Mucosa of rectum (tissue), 2 donors: Measurements from ENCODE around the gene PTPN14.

Source experiments
- H3K27ac ChIP-seq, 2 donors: one replicate each; pipeline ENCODE4 v1.7.0; 2013; ENCODE audit warnings: inconsistent platforms in 2 of 2, low read depth in 2 of 2, low read length in 2 of 2
- H3K27me3 ChIP-seq, 2 donors: one replicate each; pipeline ENCODE4 v1.7.0; 2013; ENCODE audit warnings: low read length in 2 of 2; ENCODE audit not compliant: control insufficient read depth in 2 of 2, insufficient read depth in 2 of 2
- H3K36me3 ChIP-seq, 2 donors: one replicate each; pipeline ENCODE4 v1.7.0; 2013; ENCODE audit warnings: low read length in 2 of 2; ENCODE audit not compliant: control insufficient read depth in 2 of 2, insufficient read depth in 2 of 2
- H3K4me1 ChIP-seq, 2 donors: one replicate each; pipeline ENCODE4 v1.7.0; 2013; ENCODE audit warnings: low read length in 2 of 2, mild to moderate bottlenecking in 1 of 2; ENCODE audit not compliant: control insufficient read depth in 2 of 2, insufficient read depth in 2 of 2
- H3K4me3 ChIP-seq, 2 donors: one replicate each; pipeline ENCODE4 v1.7.0; 2013; ENCODE audit warnings: low read length in 2 of 2
- H3K9ac ChIP-seq, 2 donors: one replicate each; pipeline ENCODE4 v1.7.0; 2013; ENCODE audit warnings: low read length in 2 of 2, low read depth in 1 of 2, mild to moderate bottlenecking in 1 of 2
- H3K9me3 ChIP-seq, 2 donors: one replicate each; pipeline ENCODE4 v1.7.0; 2013; ENCODE audit warnings: low read length in 2 of 2; ENCODE audit not compliant: control insufficient read depth in 2 of 2
- donor health status: healthy.
- donor health status: Normal muscosa, but diverticular disease.

The PTPN14 gene

DNA sequence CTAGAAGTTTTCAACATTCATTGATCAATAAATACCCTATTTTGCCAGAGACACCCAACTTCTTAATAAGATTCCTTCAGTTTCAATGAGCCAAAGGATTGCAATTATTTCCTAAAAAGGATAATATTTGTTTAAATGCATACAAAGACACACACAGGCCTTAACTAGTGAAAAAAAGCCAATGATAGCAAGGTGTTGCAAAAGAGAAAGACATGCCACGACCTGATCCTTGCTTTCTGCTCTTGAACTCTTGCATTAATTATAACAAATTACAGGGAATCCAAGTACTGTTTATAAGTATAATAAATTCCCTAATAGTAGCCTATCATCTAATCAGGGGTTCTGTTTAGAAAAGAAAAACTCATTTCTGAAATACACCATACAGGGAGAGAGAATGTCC is 131.1 kb downstream of the PTPN14 start:
- no peaks in the 10 kb centered on the region for H3K4me1 ChIP-seq

DNA sequence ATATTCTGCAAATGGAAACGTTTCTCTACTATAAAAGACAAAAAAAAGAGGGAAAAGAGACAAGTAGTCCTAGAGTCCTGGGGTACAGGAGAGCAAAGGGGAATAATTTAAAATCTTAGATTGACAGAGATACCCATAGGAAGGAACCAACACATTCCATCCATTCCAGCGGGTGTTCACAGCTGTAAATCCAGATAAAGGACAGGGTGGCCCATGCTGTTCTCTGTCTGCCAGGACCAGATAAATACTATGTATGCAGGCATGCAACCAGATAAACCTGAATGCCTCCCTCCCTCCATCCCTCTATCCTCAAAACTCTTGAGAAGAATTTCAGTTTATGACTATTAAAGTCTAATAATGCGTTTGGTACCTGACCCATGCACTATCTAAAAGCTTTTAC is 131.8 kb downstream of the PTPN14 start:
- Histone ChIP-seq H3K9ac (no peak overlapping the region), H3K27me3 (no peaks in the 10 kb centered on the region), H3K4me3 (no peak overlapping the region), H3K36me3 (no peaks in the 10 kb centered on the region), H3K9me3 (no peaks in the 10 kb centered on the region), H3K4me1 (no peaks in the 10 kb centered on the region), H3K27ac (no peak overlapping the region)

More for the DNA sequence above, 131.1 kb downstream of the PTPN14 start:
- Histone ChIP-seq H3K27ac (no peak overlapping the region), H3K9me3 (no peaks in the 10 kb centered on the region), H3K4me3 (no peak overlapping the region), H3K36me3 (no peaks in the 10 kb centered on the region), H3K9ac (no peak overlapping the region), H3K27me3 (no peaks in the 10 kb centered on the region)

- Histone ChIP-seq H3K27ac (no peak overlapping the region), H3K4me1 (no peaks in the 10 kb centered on the region), H3K4me3 (no peak overlapping the region), H3K27me3 (no peaks in the 10 kb centered on the region), H3K9ac (no peak overlapping the region), H3K9me3 (no peaks in the 10 kb centered on the region), H3K36me3 (no peaks in the 10 kb centered on the region)
These were observed 133.0 kb downstream of the PTPN14 start for GRCh38 chr1:214418391-214418790.

- Histone ChIP-seq H3K4me3 (no peak overlapping the region), H3K9ac (no peak overlapping the region), H3K9me3 (no peaks in the 10 kb centered on the region), H3K27ac (no peak overlapping the region), H3K36me3 (no peaks in the 10 kb centered on the region), H3K4me1 (no peaks in the 10 kb centered on the region), H3K27me3 (no peaks in the 10 kb centered on the region)
These were observed 133.7 kb downstream of the PTPN14 start for GRCh38 chr1:214417545-214418210.

- no peak overlapping the region for H3K9ac ChIP-seq
- H3K9me3 ChIP-seq, result no peaks in the 10 kb centered on the region
- no peaks in the 10 kb centered on the region for H3K27me3 ChIP-seq
- H3K27ac ChIP-seq, result no peak overlapping the region
- no peak overlapping the region for H3K4me3 ChIP-seq
- no peaks in the 10 kb centered on the region for H3K36me3 ChIP-seq
- H3K4me1 ChIP-seq, result no peaks in the 10 kb centered on the region
These were observed 134.5 kb downstream of the PTPN14 start for GRCh38 chr1:214416858-214417257.

DNA sequence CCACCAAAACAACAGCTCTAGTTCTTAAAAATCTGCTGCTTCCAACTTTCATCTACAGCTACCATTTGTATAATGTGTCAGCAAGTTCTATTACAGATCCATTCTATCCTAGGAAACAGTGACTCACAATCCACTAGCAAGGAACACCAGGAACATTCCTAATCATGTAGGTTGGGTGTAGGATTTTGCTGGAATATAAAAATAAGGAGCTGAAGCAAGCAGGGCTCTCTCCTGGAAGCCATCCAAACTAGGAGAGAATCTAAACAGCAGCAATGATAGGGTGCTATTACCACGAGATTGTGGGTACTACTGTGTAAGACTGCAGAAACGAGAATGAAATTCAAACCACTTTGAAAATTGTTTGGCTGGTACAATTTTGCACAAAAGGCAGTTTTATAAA is 135.0 kb downstream of the PTPN14 start:
- Histone ChIP-seq H3K36me3 (no peaks in the 10 kb centered on the region), H3K4me3 (no peak overlapping the region), H3K9ac (no peak overlapping the region), H3K27me3 (no peaks in the 10 kb centered on the region), H3K9me3 (no peaks in the 10 kb centered on the region), H3K27ac (no peak overlapping the region), H3K4me1 (no peaks in the 10 kb centered on the region)

DNA sequence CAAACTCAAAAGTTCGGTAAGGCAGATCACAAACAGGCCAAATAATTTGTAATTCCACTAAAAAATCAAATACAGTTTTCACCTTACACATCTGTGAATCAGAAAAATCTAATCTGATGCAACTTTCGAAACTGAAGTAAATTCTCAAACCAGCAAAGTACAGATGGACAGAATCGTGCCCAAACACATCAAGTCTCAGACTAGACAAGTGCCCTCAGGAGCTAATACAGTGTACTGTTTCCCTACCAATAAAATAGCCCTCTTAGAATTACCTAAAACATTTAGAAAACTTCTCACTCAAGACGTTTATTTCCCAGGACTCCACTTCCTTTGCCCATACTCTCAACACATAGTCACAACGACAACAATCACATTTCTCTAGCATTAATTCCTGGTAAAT is 136.3 kb downstream of the PTPN14 start:
- no peak overlapping the region for H3K9ac ChIP-seq
- H3K9me3 ChIP-seq, result no peaks in the 10 kb centered on the region
- H3K4me1 ChIP-seq, result no peaks in the 10 kb centered on the region
- no peaks in the 10 kb centered on the region for H3K27me3 ChIP-seq
- no peak overlapping the region for H3K27ac ChIP-seq
- no peak overlapping the region for H3K4me3 ChIP-seq
- H3K36me3 ChIP-seq, result no peaks in the 10 kb centered on the region

DNA sequence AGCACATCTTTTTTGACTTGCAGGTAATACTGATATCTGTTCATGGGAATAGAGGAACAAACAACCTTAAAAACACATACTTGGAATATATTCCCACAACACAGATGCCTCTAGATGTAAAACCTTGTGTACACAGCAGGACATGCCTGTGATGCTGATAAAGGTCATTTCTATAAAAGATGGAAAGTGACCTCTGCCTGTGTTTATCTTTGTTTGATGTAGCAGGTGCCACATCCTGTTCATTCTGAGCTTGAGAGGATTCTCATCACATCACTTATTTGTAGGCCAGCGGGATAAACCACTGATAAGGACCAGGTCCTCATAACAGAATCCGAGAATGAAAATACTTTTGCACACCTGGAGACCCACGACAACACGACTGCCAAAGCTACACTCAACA is 136.7 kb downstream of the PTPN14 start:
- no peak overlapping the region for H3K9ac ChIP-seq
- no peaks in the 10 kb centered on the region for H3K4me1 ChIP-seq
- no peaks in the 10 kb centered on the region for H3K27me3 ChIP-seq
- H3K36me3 ChIP-seq, result no peaks in the 10 kb centered on the region
- no peak overlapping the region for H3K27ac ChIP-seq
- no peak overlapping the region for H3K4me3 ChIP-seq
- H3K9me3 ChIP-seq, result no peaks in the 10 kb centered on the region

DNA sequence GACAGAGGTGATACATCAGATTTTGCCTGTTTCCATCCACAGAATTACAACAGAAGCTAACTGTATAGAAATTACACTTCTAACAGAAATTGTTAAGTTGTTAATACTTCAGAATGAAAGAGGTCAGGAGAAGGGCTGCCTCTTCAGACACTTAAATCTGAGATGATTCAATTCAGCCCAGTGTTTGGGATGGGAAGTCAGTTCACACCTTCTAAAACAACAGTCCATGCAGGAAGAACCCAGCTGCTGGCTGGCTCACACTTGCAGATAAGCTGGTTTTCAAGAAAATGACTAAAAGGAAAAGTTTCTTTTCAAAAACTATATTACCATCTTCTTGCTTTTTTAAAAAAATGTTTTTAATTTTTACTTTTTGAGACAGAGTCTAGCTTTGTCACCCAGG is 138.1 kb downstream of the PTPN14 start:
- Histone ChIP-seq H3K9ac (no peak overlapping the region), H3K4me3 (no peak overlapping the region), H3K36me3 (no peaks in the 10 kb centered on the region)

DNA sequence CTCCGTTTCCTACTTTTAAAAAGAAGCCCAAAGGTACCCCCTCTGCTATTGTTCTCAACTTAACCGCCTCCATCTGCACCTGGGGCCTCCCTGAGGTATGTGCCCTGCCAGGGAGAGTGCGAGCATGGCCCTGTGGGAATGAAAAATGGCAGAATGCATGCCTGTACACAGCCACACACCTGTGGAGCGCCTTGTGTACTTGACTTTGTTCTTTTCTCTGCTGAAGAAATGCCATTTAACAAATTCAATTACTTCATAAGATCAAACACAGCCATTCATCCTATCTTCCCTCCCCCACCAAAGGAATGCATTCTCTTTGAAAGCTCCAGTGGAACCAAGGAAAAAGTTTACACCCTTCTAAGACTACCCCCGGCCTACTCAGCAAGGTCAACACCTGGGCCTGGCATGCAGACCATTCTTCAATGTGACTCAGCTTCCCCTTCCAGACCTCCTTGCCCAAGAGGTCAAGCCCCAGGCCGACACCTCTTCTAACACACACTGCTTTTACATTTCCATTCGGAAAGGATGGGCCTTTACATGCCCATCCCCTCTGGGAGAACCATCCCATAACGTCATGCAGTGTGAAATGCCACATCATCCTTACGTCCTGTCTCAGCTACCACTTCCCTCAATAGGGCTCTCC is 146.7 kb downstream of the PTPN14 start:
- Histone ChIP-seq H3K9ac (no peak overlapping the region), H3K4me3 (no peak overlapping the region), H3K27ac (no peak overlapping the region), H3K36me3 (no peaks in the 10 kb centered on the region), H3K9me3 (no peaks in the 10 kb centered on the region), H3K4me1 (no peaks in the 10 kb centered on the region), H3K27me3 (no peaks in the 10 kb centered on the region)

More for the DNA sequence above, 138.1 kb downstream of the PTPN14 start:
- Histone ChIP-seq H3K4me1 (no peaks in the 10 kb centered on the region), H3K9me3 (no peaks in the 10 kb centered on the region), H3K27ac (no peak overlapping the region), H3K27me3 (no peaks in the 10 kb centered on the region)
